Mesenchymal stem cell (in vitro differentiated cells and primary cell): Measurements from ENCODE around the gene BBX.

Source experiments
- DNase-seq: peaks from one replicate; pipeline ENCODE4 v3.0.0-alpha.2; 2013
- H2AFZ ChIP-seq: one replicate; pipeline ENCODE4 v1.6.1; 2013; ENCODE audit warnings: low read depth, mild to moderate bottlenecking, control low read depth, inconsistent platforms, low read length, moderate library complexity
- H2AK5ac ChIP-seq: 2 replicates; pipeline ENCODE4 v1.6.1; 2013; ENCODE audit warnings: low read length, moderate library complexity, mild to moderate bottlenecking, inconsistent platforms; ENCODE audit not compliant: severe bottlenecking
- H2BK120ac ChIP-seq: one replicate; pipeline ENCODE4 v1.6.1; 2013; ENCODE audit warnings: low read depth, mild to moderate bottlenecking, inconsistent platforms, low read length, moderate library complexity
- H2BK12ac ChIP-seq, 2 experiments: one replicate each; pipeline ENCODE4 v1.6.1; 2013; ENCODE audit warnings: inconsistent platforms in 2 of 2, low read length in 2 of 2, mild to moderate bottlenecking in 2 of 2, moderate library complexity in 2 of 2, control low read depth in 1 of 2
- H2BK15ac ChIP-seq: one replicate; pipeline ENCODE4 v1.6.1; 2013; ENCODE audit warnings: mild to moderate bottlenecking, low read depth, inconsistent platforms; ENCODE audit not compliant: poor library complexity, severe bottlenecking
- H2BK5ac ChIP-seq: 2 replicates; pipeline ENCODE4 v1.6.1; 2013; ENCODE audit warnings: low read depth, mild to moderate bottlenecking, low read length, control low read depth, inconsistent platforms; ENCODE audit not compliant: poor library complexity, severe bottlenecking
- H3K14ac ChIP-seq, 2 experiments: one replicate each; pipeline ENCODE4 v1.6.1; 2013; ENCODE audit warnings: inconsistent platforms in 2 of 2, low read length in 2 of 2, control low read depth in 1 of 2, mild to moderate bottlenecking in 1 of 2, moderate library complexity in 1 of 2
- H3K18ac ChIP-seq, 2 experiments: one replicate each; pipeline ENCODE4 v1.6.1; 2013; ENCODE audit warnings: inconsistent platforms in 2 of 2, low read length in 2 of 2, control low read depth in 1 of 2, low read depth in 1 of 2, mild to moderate bottlenecking in 1 of 2
- H3K23ac ChIP-seq, 2 experiments: one replicate each; pipeline ENCODE4 v1.6.1; 2013; ENCODE audit warnings: inconsistent platforms in 2 of 2, low read length in 2 of 2, mild to moderate bottlenecking in 2 of 2, moderate library complexity in 2 of 2, control low read depth in 1 of 2
- H3K27ac ChIP-seq: 2 replicates; pipeline ENCODE4 v1.5.1; 2013; ENCODE audit warnings: mild to moderate bottlenecking, moderate library complexity, low read length, control low read depth, inconsistent platforms; ENCODE audit not compliant: poor library complexity, severe bottlenecking
- H3K27me3 ChIP-seq, 2 experiments: 2 replicates each; pipeline versions ENCODE4 v1.6.1 to v1.7.0; 2013; ENCODE audit warnings: low read length in 2 of 2, mild to moderate bottlenecking in 2 of 2, moderate library complexity in 2 of 2, control low read depth in 1 of 2, inconsistent platforms in 1 of 2; ENCODE audit not compliant: control insufficient read depth in 1 of 2, insufficient read depth in 1 of 2
- H3K36me3 ChIP-seq, 2 experiments: 2 replicates each; pipeline versions ENCODE4 v1.6.1 to v1.7.0; 2013; ENCODE audit warnings: low read length in 2 of 2, control low read depth in 1 of 2, inconsistent platforms in 1 of 2, low read depth in 1 of 2, mild to moderate bottlenecking in 1 of 2; ENCODE audit not compliant: insufficient read depth in 2 of 2, control insufficient read depth in 1 of 2
- H3K4ac ChIP-seq, 2 experiments: one replicate each; pipeline ENCODE4 v1.6.1; 2013; ENCODE audit warnings: inconsistent platforms in 2 of 2, low read length in 2 of 2, mild to moderate bottlenecking in 2 of 2, moderate library complexity in 2 of 2, control low read depth in 1 of 2, low read depth in 1 of 2
- H3K4me1 ChIP-seq: 2 replicates; pipeline ENCODE4 v1.6.1; 2013; ENCODE audit warnings: low read depth, low read length, control low read depth; ENCODE audit not compliant: control insufficient read depth, insufficient read depth
- H3K4me2 ChIP-seq: 2 replicates; pipeline ENCODE4 v1.6.1; 2013; ENCODE audit warnings: low read length, mild to moderate bottlenecking, inconsistent platforms; ENCODE audit not compliant: poor library complexity, severe bottlenecking
- H3K4me3 ChIP-seq, 2 experiments: 2 replicates each; pipeline versions ENCODE4 v1.5.1 to v1.7.0; 2013; ENCODE audit warnings: low read length in 2 of 2, mild to moderate bottlenecking in 2 of 2, control low read depth in 1 of 2, low read depth in 1 of 2; ENCODE audit not compliant: insufficient read depth in 1 of 2
- H3K79me1 ChIP-seq: replicated peaks from 2 replicates; pipeline ENCODE4 v1.6.1; 2013; ENCODE audit warnings: mild to moderate bottlenecking, control low read depth, low read length, inconsistent platforms; ENCODE audit not compliant: poor library complexity, severe bottlenecking
- H3K9ac ChIP-seq: 2 replicates; pipeline ENCODE4 v1.7.0; 2013; ENCODE audit warnings: mild to moderate bottlenecking, low read length, moderate library complexity
- H3K9me3 ChIP-seq: 2 replicates; pipeline ENCODE4 v1.7.0; 2013; ENCODE audit warnings: mild to moderate bottlenecking, low read length; ENCODE audit not compliant: control insufficient read depth
- H4K8ac ChIP-seq: one replicate; pipeline ENCODE4 v1.6.1; 2013; ENCODE audit warnings: inconsistent platforms, mild to moderate bottlenecking, low read length, moderate library complexity
- H4K91ac ChIP-seq: one replicate; pipeline ENCODE4 v1.6.1; 2013; ENCODE audit warnings: mild to moderate bottlenecking, low read length, inconsistent platforms
- WGBS: methylation state at CpG from one replicate; pipeline ENCODE4 v1.1.7; 2013; ENCODE audit warnings: mixed read lengths; 5-methylcytosine and 5-hydroxymethylcytosine counted together

BBX gene

GRCh38 chr3:107663266-107663665 lies 140.5 kb downstream of the BBX start:
- H2BK120ac ChIP-seq, result no peak overlapping the region
- no peak overlapping the region for H4K8ac ChIP-seq
- peak overlapping the region; percentile 81 for H3K9ac ChIP-seq
- no peak overlapping the region for H3K18ac ChIP-seq
- no peaks in the 10 kb centered on the region for H3K9me3 ChIP-seq
- H2BK12ac ChIP-seq, result no peak overlapping the region
- no peak overlapping the region for H3K4ac ChIP-seq
- H4K91ac ChIP-seq, result no peak overlapping the region
- H2AFZ ChIP-seq, result no peak overlapping the region
- no peak overlapping the region for H3K27ac ChIP-seq
- no peaks in the 10 kb centered on the region for H3K36me3 ChIP-seq
- no peak overlapping the region for H3K4me2 ChIP-seq
- H3K4me3 ChIP-seq, result no peak overlapping the region
- H2BK5ac ChIP-seq, result no peak overlapping the region
- WGBS, result no CpG with 5 or more reads among the region's 2 CpGs
- H3K4me1 ChIP-seq, result no peaks in the 10 kb centered on the region
- no peak overlapping the region for H2BK15ac ChIP-seq
- peaks cover 11% of the 10 kb centered on the region for H3K79me1 ChIP-seq
- no peak for DNase-seq
- H2AK5ac ChIP-seq, result no peak overlapping the region
- no peaks in the 10 kb centered on the region for H3K27me3 ChIP-seq
- H3K14ac ChIP-seq, result no peak overlapping the region
- no peak overlapping the region for H3K23ac ChIP-seq

GRCh38 chr3:107664614-107665013 lies 141.9 kb downstream of the BBX start:
- H3K9me3 ChIP-seq, result no peaks in the 10 kb centered on the region
- DNase-seq, result no peak
- H3K14ac ChIP-seq, result no peak overlapping the region
- H3K4ac ChIP-seq, result no peak overlapping the region
- no peak overlapping the region for H2BK120ac ChIP-seq
- no peak overlapping the region for H2AFZ ChIP-seq
- H2BK5ac ChIP-seq, result no peak overlapping the region
- no peaks in the 10 kb centered on the region for H3K36me3 ChIP-seq
- H3K4me1 ChIP-seq, result no peaks in the 10 kb centered on the region
- no peak overlapping the region for H4K8ac ChIP-seq
- no peak overlapping the region for H3K27ac ChIP-seq
- no peaks in the 10 kb centered on the region for H3K27me3 ChIP-seq
- H2BK15ac ChIP-seq, result no peak overlapping the region
- no peak overlapping the region for H4K91ac ChIP-seq
- H3K79me1 ChIP-seq, result peaks cover 13% of the 10 kb centered on the region
- no peak overlapping the region for H3K23ac ChIP-seq
- H3K18ac ChIP-seq, result no peak overlapping the region
- H2BK12ac ChIP-seq, result no peak overlapping the region
- 83% methylated on average over 1 of the region's 2 CpGs for WGBS
- H3K4me2 ChIP-seq, result no peak overlapping the region
- H2AK5ac ChIP-seq, result no peak overlapping the region
- no peak overlapping the region for H3K4me3 ChIP-seq
- no peak overlapping the region for H3K9ac ChIP-seq

DNA sequence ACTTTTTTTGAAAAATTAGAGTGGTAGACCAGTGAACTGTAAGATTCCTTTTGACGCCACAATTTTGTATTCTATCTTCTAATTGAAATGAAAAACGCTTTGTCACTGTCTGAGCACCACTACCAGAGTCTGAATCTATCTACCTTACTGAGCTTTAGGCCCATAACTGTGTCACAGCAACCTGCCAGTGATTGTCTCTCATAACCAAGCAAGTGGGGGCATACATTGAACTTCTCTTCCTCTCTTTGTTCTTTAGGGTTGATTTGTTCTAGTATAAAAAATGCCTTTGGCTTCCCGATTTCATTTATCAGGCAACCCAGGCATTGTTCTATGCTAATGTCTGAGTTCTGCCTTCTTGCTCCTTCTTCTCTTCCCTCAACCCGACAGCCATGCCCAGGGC lies 142.6 kb downstream of the BBX start:
- H2BK15ac ChIP-seq, result no peak overlapping the region
- no peaks in the 10 kb centered on the region for H3K36me3 ChIP-seq
- WGBS, result 96% methylated on average over 4 of the region's 4 CpGs
- H3K79me1 ChIP-seq, result peaks cover 13% of the 10 kb centered on the region
- H3K9ac ChIP-seq, result no peak overlapping the region
- H2BK5ac ChIP-seq, result no peak overlapping the region
- H2BK120ac ChIP-seq, result no peak overlapping the region
- DNase-seq, result no peak
- H3K23ac ChIP-seq, result no peak overlapping the region
- H2BK12ac ChIP-seq, result no peak overlapping the region
- H3K4me2 ChIP-seq, result no peak overlapping the region
- H4K8ac ChIP-seq, result no peak overlapping the region
- no peaks in the 10 kb centered on the region for H3K27me3 ChIP-seq
- no peak overlapping the region for H3K18ac ChIP-seq
- H3K14ac ChIP-seq, result no peak overlapping the region
- no peak overlapping the region for H3K4ac ChIP-seq
- H3K27ac ChIP-seq, result peak overlapping the region; percentile 3
- no peak overlapping the region for H2AFZ ChIP-seq
- H3K4me1 ChIP-seq, result no peaks in the 10 kb centered on the region
- H2AK5ac ChIP-seq, result no peak overlapping the region
- H4K91ac ChIP-seq, result no peak overlapping the region
- H3K9me3 ChIP-seq, result no peaks in the 10 kb centered on the region
- no peak overlapping the region for H3K4me3 ChIP-seq

DNA sequence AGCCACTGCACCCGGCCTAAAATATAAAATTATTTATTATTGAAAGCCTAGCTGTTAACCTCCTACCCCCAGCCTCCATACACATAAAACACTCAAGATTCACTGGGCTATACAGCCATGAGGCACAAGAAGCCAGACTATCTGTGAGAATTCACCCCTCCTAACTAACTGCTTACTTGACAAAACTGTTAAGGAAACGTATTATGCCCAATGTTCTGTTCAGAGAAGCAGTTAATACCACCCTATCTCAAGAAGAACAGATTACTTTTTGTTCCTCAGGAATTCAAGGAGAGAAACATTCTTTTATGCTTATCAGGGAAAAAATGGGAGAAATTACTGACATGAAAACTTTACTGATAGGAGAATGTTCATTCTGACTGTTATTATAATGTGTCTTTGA lies 144.1 kb downstream of the BBX start:
- 78% methylated on average over 2 of the region's 2 CpGs for WGBS

More for the DNA sequence above, 144.1 kb downstream of the BBX start:
- no peak overlapping the region for H3K4me2 ChIP-seq
- no peak overlapping the region for H2BK15ac ChIP-seq
- H3K23ac ChIP-seq, result no peak overlapping the region
- no peak overlapping the region for H3K9ac ChIP-seq
- no peak overlapping the region for H3K27ac ChIP-seq
- no peaks in the 10 kb centered on the region for H3K27me3 ChIP-seq
- H4K8ac ChIP-seq, result no peak overlapping the region
- H3K4me3 ChIP-seq, result no peak overlapping the region
- no peak overlapping the region for H4K91ac ChIP-seq
- no peak overlapping the region for H2AFZ ChIP-seq
- no peak for DNase-seq
- no peak overlapping the region for H3K18ac ChIP-seq
- peaks cover 11% of the 10 kb centered on the region for H3K79me1 ChIP-seq
- no peak overlapping the region for H2BK120ac ChIP-seq
- no peaks in the 10 kb centered on the region for H3K4me1 ChIP-seq
- H2AK5ac ChIP-seq, result no peak overlapping the region
- H2BK5ac ChIP-seq, result no peak overlapping the region
- H3K9me3 ChIP-seq, result no peaks in the 10 kb centered on the region
- H3K36me3 ChIP-seq, result no peaks in the 10 kb centered on the region
- H2BK12ac ChIP-seq, result no peak overlapping the region
- no peak overlapping the region for H3K4ac ChIP-seq
- no peak overlapping the region for H3K14ac ChIP-seq
